H9 (cell line): ENCODE results near the gene HSD17B7. TPM values are rescaled to one million over a fixed set of nuclear protein-coding genes. Genes with fewer than 3 reads are reported as not detected.

Experiments used
- DNase-seq: peaks from one replicate; pipeline ENCODE4 v3.0.0-alpha.2; 2017
- H2AFZ ChIP-seq: one replicate; pipeline ENCODE4 v1.6.1; 2013; ENCODE audit warnings: mild to moderate bottlenecking, low read length, control low read depth, moderate library complexity
- H2AK5ac ChIP-seq: 2 replicates; pipeline ENCODE4 v1.6.1; 2013; ENCODE audit warnings: low read length, control low read depth, mixed read lengths; ENCODE audit not compliant: insufficient read length
- H2BK120ac ChIP-seq: one replicate; pipeline ENCODE4 v1.6.1; 2013; ENCODE audit warnings: low read depth, mild to moderate bottlenecking, low read length, control low read depth, inconsistent platforms; ENCODE audit not compliant: poor library complexity, severe bottlenecking
- H2BK12ac ChIP-seq: 2 replicates; pipeline ENCODE4 v1.6.1; 2013; ENCODE audit warnings: low read length, control low read depth, mixed read lengths, low read depth; ENCODE audit not compliant: insufficient read length
- H2BK15ac ChIP-seq: 2 replicates; pipeline ENCODE4 v1.6.1; 2013; ENCODE audit warnings: low read depth, low read length, control low read depth
- H2BK20ac ChIP-seq: one replicate; pipeline ENCODE4 v1.6.1; 2013; ENCODE audit warnings: low read depth, mild to moderate bottlenecking, low read length, control low read depth, inconsistent platforms; ENCODE audit not compliant: poor library complexity, severe bottlenecking
- H2BK5ac ChIP-seq: 2 replicates; pipeline ENCODE4 v1.6.1; 2013; ENCODE audit warnings: low read length, control low read depth, mixed read lengths; ENCODE audit not compliant: insufficient read length
- H3K14ac ChIP-seq: 2 replicates; pipeline ENCODE4 v1.6.1; 2013; ENCODE audit warnings: low read length, control low read depth; ENCODE audit not compliant: insufficient read depth
- H3K18ac ChIP-seq: 2 replicates; pipeline ENCODE4 v1.6.1; 2013; ENCODE audit warnings: low read depth, mild to moderate bottlenecking, mixed read lengths, low read length, control low read depth; ENCODE audit not compliant: insufficient read length
- H3K23ac ChIP-seq: 2 replicates; pipeline ENCODE4 v1.6.1; 2013; ENCODE audit warnings: low read length, control low read depth, mixed read lengths, low read depth; ENCODE audit not compliant: insufficient read length
- H3K23me2 ChIP-seq: 2 replicates; pipeline ENCODE4 v1.6.1; 2013; ENCODE audit warnings: low read depth, mild to moderate bottlenecking, mixed read lengths, low read length, control low read depth; ENCODE audit not compliant: insufficient read length, poor library complexity, severe bottlenecking
- H3K27ac ChIP-seq: 2 replicates; pipeline ENCODE4 v1.5.1; 2013; ENCODE audit warnings: low read length, control low read depth, mixed read lengths, low read depth; ENCODE audit not compliant: insufficient read length
- H3K27me3 ChIP-seq: 2 replicates; pipeline ENCODE4 v1.6.1; 2013; ENCODE audit warnings: low read length, control low read depth, inconsistent platforms; ENCODE audit not compliant: insufficient read depth
- H3K4ac ChIP-seq: 2 replicates; pipeline ENCODE4 v1.6.1; 2013; ENCODE audit warnings: low read depth, mild to moderate bottlenecking, control low read depth, inconsistent platforms, low read length, moderate library complexity
- H3K4me1 ChIP-seq: 2 replicates; pipeline ENCODE4 v1.6.1; 2013; ENCODE audit warnings: low read length, control low read depth, inconsistent platforms; ENCODE audit not compliant: insufficient read depth
- H3K4me2 ChIP-seq: 2 replicates; pipeline ENCODE4 v1.6.1; 2013; ENCODE audit warnings: low read length, control low read depth, mixed read lengths; ENCODE audit not compliant: insufficient read length, insufficient read depth
- H3K56ac ChIP-seq: 2 replicates; pipeline ENCODE4 v1.6.1; 2013; ENCODE audit warnings: low read depth, mild to moderate bottlenecking, mixed read lengths, low read length, control low read depth; ENCODE audit not compliant: insufficient read length
- H3K79me1 ChIP-seq: 2 replicates; pipeline ENCODE4 v1.6.1; 2013; ENCODE audit warnings: low read depth, mild to moderate bottlenecking, moderate library complexity, low read length, control low read depth, inconsistent platforms; ENCODE audit not compliant: insufficient read depth, poor library complexity, severe bottlenecking
- H3K79me2 ChIP-seq: 2 replicates; pipeline ENCODE4 v1.6.1; 2013; ENCODE audit warnings: low read length, control low read depth, inconsistent platforms; ENCODE audit not compliant: insufficient read depth
- H3K9ac ChIP-seq: 2 replicates; pipeline ENCODE4 v1.6.1; 2013; ENCODE audit warnings: low read length, control low read depth, mixed read lengths; ENCODE audit not compliant: insufficient read length; ENCODE audit errors: extremely low read depth
- H3K9me3 ChIP-seq: one replicate; pipeline ENCODE4 v1.6.1; 2013; ENCODE audit warnings: low read depth, low read length, inconsistent platforms; ENCODE audit not compliant: control insufficient read depth
- H3T11ph ChIP-seq: one replicate; pipeline ENCODE4 v1.6.1; 2013; ENCODE audit warnings: mild to moderate bottlenecking, low read length, control low read depth, inconsistent platforms
- H4K20me1 ChIP-seq: one replicate; pipeline ENCODE4 v1.6.1; 2013; ENCODE audit not compliant: control insufficient read depth, insufficient read length, insufficient read depth
- H4K5ac ChIP-seq: 2 replicates; pipeline ENCODE4 v1.6.1; 2013; ENCODE audit warnings: low read depth, mild to moderate bottlenecking, mixed read lengths, low read length, control low read depth; ENCODE audit not compliant: insufficient read length
- H4K8ac ChIP-seq: replicated peaks from 2 replicates; pipeline ENCODE4 v1.6.1; 2013; ENCODE audit warnings: low read length, control low read depth, mixed read lengths, low read depth; ENCODE audit not compliant: insufficient read length
- H4K91ac ChIP-seq: 2 replicates; pipeline ENCODE4 v1.6.1; 2013; ENCODE audit warnings: low read depth, mild to moderate bottlenecking, moderate library complexity, mixed read lengths, low read length, control low read depth; ENCODE audit not compliant: insufficient read length
- H3K27ac Mint-ChIP-seq, 3 experiments: 2 replicates in 2 of 3; 3 replicates in 1 of 3; pipeline ENCODE4 v1.8.0; 2020 to 2021; ENCODE audit warnings: mixed read lengths in 3 of 3, mild to moderate bottlenecking in 1 of 3, moderate library complexity in 1 of 3
- H3K27me3 Mint-ChIP-seq: 2 replicates; pipeline ENCODE4 v1.8.0; 2021; ENCODE audit warnings: low read depth, mild to moderate bottlenecking, moderate library complexity, mixed read lengths
- H3K36me3 Mint-ChIP-seq, 3 experiments: 2 replicates in 2 of 3; 3 replicates in 1 of 3; pipeline ENCODE4 v1.8.0; 2020 to 2021; ENCODE audit warnings: low read depth in 3 of 3, mixed read lengths in 3 of 3; ENCODE audit not compliant: insufficient read depth in 1 of 3
- H3K4me1 Mint-ChIP-seq, 2 experiments: 2 replicates each; pipeline ENCODE4 v1.8.0; 2020; ENCODE audit warnings: mixed read lengths in 2 of 2
- H3K4me3 Mint-ChIP-seq, 2 experiments: 2 replicates in 1 of 2; 3 replicates in 1 of 2; pipeline ENCODE4 v1.8.0; 2020 to 2021; ENCODE audit warnings: mild to moderate bottlenecking in 2 of 2, mixed read lengths in 2 of 2, moderate library complexity in 1 of 2
- H3K9me3 Mint-ChIP-seq, 2 experiments: 2 replicates in 1 of 2; 3 replicates in 1 of 2; pipeline ENCODE4 v1.8.0; 2020; ENCODE audit warnings: mild to moderate bottlenecking in 2 of 2, mixed read lengths in 2 of 2, moderate library complexity in 1 of 2
- CTCF ChIP-seq: fragments of 200-600 bp; sonication (generic); conservative IDR thresholded peaks from 3 replicates; pipeline ENCODE4 v1.8.0; 2021; ENCODE audit warnings: antibody characterized with exemption, mild to moderate bottlenecking
- WGBS: extraction: QIAGEN DNeasy Blood & Tissue Kit; methylation state at CpG from one replicate; pipeline ENCODE4 v1.1.7; 2013; ENCODE audit warnings: missing lambda C conversion rate, low lambda C conversion rate, mixed read lengths; ENCODE audit not compliant: insufficient read length; ENCODE audit errors: extremely low coverage; 5-methylcytosine and 5-hydroxymethylcytosine counted together
- total RNA-seq: library from RNA; stranded (reverse); gene quantifications from 2 replicates; pipeline ENCODE4 v1.2.1, GENCODE V29; 2021

The HSD17B7 gene
- total RNA-seq, 1 experiment from 2014 or later = 26.2 TPM

- Histone ChIP-seq H3K27ac (no peak overlapping the region), H4K5ac (no peak overlapping the region), H3T11ph (no peak overlapping the region), H3K4me1 (no peaks in the 10 kb centered on the region), H2AFZ (no peak overlapping the region), H2BK12ac (no peak overlapping the region), H3K4me2 (no peak overlapping the region), H3K4ac (no peak overlapping the region), H3K9ac (no peak overlapping the region), H3K79me2 (no peaks in the 10 kb centered on the region), H3K18ac (no peak overlapping the region), H4K8ac (no peak overlapping the region), H2BK120ac (no peak overlapping the region), H2AK5ac (no peak overlapping the region), H3K79me1 (no peaks in the 10 kb centered on the region), H3K23ac (no peak overlapping the region), H3K9me3 (no peaks in the 10 kb centered on the region), H2BK5ac (no peak overlapping the region), H4K20me1 (no peaks in the 10 kb centered on the region), H3K56ac (no peak overlapping the region), H3K27me3 (no peaks in the 10 kb centered on the region), H3K14ac (no peak overlapping the region), H2BK15ac (no peak overlapping the region), H2BK20ac (no peak overlapping the region), H4K91ac (no peak overlapping the region), H3K23me2 (no peaks in the 10 kb centered on the region)
- Mint-ChIP-seq H3K27ac (no peak overlapping the region), H3K27me3 (no peaks in the 10 kb centered on the region), H3K36me3 (no peaks in the 10 kb centered on the region), H3K9me3 (peaks cover 2 to 4% of the 10 kb centered on the region in 2 experiments; a peak in 1 of 5 replicates), H3K4me1 (no peaks in the 10 kb centered on the region), H3K4me3 (no peak overlapping the region)
- no peak for DNase-seq
- peak; percentile 26; the same call in 1 of the 3 replicates for TF ChIP-seq CTCF
- WGBS = no CpG with 5 or more reads among the region's 5 CpGs
These were observed 34.0 kb upstream of the HSD17B7 start for GRCh38 chr1:162756523-162756922.
